ENCODE data around the gene WDR17. TPM values are rescaled to one million over a fixed set of nuclear protein-coding genes. Genes with fewer than 3 reads are reported as not detected.

WDR17 gene
- total RNA-seq, 4 donors from 2014 or later: 0.13 to 0.58 (median 0.32) TPM; not detected in 1

DNA sequence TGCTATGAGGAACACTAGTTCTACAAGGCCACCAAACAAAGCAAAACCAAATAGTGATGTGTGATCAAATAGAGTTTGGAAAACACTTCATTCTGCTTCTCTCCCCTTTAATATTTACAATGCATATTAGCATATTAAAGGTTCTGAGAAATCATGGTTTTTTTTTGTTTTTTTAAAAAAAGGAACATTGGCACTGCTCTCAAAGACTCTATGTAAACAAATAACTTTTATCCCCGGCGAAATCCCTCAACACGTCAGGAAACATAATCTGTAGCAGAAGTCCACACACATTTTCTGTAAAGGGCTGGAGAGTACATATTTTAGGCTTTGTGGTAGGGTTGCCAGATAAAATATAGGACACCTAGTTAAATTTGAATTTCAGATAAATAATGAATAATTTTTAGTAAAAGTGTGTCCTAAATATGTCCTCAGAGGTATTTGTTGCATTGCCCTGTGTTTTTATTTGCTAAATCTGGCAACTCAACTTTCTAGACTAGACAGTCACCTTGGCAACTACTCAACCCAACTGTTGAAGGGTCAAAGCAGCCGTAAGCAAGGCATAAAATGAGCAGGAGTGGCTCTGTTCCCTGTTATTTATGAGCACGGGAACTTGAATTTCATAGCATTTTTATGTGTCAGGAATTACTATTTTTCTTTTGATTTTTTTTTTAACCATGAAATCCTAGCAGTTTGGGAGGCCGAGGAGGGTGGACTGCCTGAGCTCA lies 121.2 kb downstream of the WDR17 start:
- H3K4me3 ChIP-seq (ENCODE audit: low read depth, poor library complexity, severe bottlenecking): no peak overlapping the region
- DNase-seq (ENCODE audit: low spot score in 2 of 2): no peak
- intact Hi-C loops (cut with DNase I; ENCODE audit: low total_unique reads): no loop called here
- TF ChIP-seq, protein P1, sequence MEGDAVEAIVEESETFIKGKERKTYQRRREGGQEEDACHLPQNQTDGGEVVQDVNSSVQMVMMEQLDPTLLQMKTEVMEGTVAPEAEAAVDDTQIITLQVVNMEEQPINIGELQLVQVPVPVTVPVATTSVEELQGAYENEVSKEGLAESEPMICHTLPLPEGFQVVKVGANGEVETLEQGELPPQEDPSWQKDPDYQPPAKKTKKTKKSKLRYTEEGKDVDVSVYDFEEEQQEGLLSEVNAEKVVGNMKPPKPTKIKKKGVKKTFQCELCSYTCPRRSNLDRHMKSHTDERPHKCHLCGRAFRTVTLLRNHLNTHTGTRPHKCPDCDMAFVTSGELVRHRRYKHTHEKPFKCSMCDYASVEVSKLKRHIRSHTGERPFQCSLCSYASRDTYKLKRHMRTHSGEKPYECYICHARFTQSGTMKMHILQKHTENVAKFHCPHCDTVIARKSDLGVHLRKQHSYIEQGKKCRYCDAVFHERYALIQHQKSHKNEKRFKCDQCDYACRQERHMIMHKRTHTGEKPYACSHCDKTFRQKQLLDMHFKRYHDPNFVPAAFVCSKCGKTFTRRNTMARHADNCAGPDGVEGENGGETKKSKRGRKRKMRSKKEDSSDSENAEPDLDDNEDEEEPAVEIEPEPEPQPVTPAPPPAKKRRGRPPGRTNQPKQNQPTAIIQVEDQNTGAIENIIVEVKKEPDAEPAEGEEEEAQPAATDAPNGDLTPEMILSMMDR (IDR thresholded peaks at IDR 0.05): no peak
- TF ChIP-seq POLR2A (IDR thresholded peaks at IDR 0.05): no peak
- 61 to 66% methylated on average over 6 of the region's 6 CpGs for WGBS, 2 donors

DNA sequence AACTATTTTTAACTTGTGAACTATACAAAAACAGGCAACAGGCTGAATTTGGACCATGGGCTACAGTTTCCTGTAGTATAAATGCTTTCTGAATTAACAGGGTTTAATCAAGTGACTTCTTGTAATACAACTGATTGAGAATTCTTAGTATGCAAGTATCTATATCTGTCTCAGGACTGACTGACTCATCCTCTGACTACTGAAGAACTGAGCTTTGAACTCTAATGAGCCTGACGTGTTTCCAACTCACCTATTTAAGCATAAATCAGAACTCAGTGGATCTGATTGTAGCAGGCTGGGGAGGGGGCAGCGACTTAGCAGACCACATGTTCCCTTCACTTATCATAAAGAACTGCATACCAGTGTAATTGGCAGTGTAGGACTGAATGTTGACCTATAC lies 122.0 kb downstream of the WDR17 start:
- no peak overlapping the region for H3K4me3 ChIP-seq (ENCODE audit: low read depth, poor library complexity, severe bottlenecking)
- intact Hi-C loops (cut with DNase I; ENCODE audit: low total_unique reads): no loop called here

GRCh38 chr4:176188654-176189053 lies 123.0 kb downstream of the WDR17 start:
- H3K4me3 ChIP-seq (ENCODE audit: low read depth, poor library complexity, severe bottlenecking): no peak overlapping the region
- intact Hi-C loops (cut with DNase I; ENCODE audit: low total_unique reads): no loop called here
- no peak for DNase-seq (ENCODE audit: low spot score in 2 of 2)
- no peak for TF ChIP-seq POLR2A (IDR thresholded peaks at IDR 0.05)
- TF ChIP-seq, protein P1 (IDR thresholded peaks at IDR 0.05): no peak

More for the DNA sequence above, 122.0 kb downstream of the WDR17 start:
- no peak for TF ChIP-seq POLR2A (IDR thresholded peaks at IDR 0.05)
- TF ChIP-seq, protein P1 (IDR thresholded peaks at IDR 0.05): no peak
- DNase-seq (ENCODE audit: low spot score in 2 of 2): no peak
- 57 to 58% methylated on average over 2 of the region's 2 CpGs for WGBS, 2 donors

DNA sequence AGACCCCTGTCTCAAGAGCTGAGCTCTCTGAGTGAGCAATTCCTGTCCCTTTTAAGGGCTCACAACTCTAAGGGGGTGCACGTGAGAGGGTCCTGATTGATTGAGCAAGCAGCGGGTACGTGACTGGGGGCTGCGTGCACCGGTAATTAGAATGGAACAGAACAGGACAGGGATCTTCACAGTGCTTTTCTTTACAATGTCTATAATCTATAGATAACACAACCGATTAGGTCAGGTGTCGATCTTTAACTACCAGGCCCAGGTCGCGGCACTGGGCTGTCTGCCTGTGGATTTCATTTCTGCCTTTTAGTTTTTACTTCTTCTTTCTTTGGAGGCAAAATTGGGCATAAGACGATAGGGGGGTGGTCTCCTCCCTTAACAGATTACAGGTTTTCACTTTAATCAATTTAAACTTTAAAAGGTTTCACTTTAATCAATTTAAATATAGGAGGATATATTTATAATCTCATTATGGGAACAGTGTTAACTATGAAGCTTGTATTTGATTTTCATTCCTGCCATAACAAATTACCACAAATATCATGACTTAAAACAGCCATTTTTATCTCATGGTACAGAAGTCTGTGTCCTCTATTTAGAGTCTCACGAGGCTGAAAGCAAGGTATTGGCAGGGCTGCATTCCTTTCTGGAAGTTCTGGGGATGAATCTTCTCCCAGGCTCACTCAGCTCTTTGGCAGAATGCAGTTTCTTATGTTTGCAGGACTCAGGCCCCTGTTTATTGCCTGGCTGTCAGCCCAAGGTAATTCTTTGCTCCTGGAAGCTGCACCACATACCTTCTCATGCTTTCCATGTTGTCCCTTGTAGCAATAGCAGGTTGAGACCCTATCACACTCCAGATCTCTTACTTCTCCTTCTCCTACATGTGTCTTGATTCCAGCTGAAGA lies 124.5 kb downstream of the WDR17 start:
- TF ChIP-seq, protein P1 (IDR thresholded peaks at IDR 0.05): no peak
- TF ChIP-seq POLR2A (IDR thresholded peaks at IDR 0.05): no peak
- no peak for DNase-seq (ENCODE audit: low spot score in 2 of 2)
- no peak overlapping the region for H3K4me3 ChIP-seq (ENCODE audit: low read depth, poor library complexity, severe bottlenecking)
- intact Hi-C loops (cut with DNase I; ENCODE audit: low total_unique reads): no loop called here
- WGBS, 2 donors: 66 to 71% methylated on average over 11 of the region's 11 CpGs

- WGBS, 2 donors: 44 to 47% methylated on average over 1 of the region's 1 CpG
Observed at GRCh38 chr4:176191974-176192373, 126.3 kb downstream of the WDR17 start.

More at GRCh38 chr4:176191974-176192373, 126.3 kb downstream of the WDR17 start:
- no peak for DNase-seq (ENCODE audit: low spot score in 2 of 2)
- no peak overlapping the region for H3K4me3 ChIP-seq (ENCODE audit: low read depth, poor library complexity, severe bottlenecking)
- intact Hi-C loops (cut with DNase I; ENCODE audit: low total_unique reads): no loop called here
- TF ChIP-seq, protein P1 (IDR thresholded peaks at IDR 0.05): no peak
- no peak for TF ChIP-seq POLR2A (IDR thresholded peaks at IDR 0.05)
